Stimulated activated CD4-positive, alpha-beta T cell treated with anti-CD3 and anti-CD28 coated beads, Interleukin-2, amount 100 ng/mL, for 24 hours (primary cell): ENCODE data around the gene RFX8.
"Not testable (repeated sequence)": the region's sequence is repeated elsewhere in the genome, so short reads cannot be mapped to it uniquely, and the experiment has no call there.

Source experiments
- DNase-seq, 2 donors: peaks; one replicate each; pipeline ENCODE4 v3.0.0-alpha.2; 2020

The RFX8 gene

GRCh38 chr2:101372792-101373191, 102.1 kb downstream of the RFX8 start:
- no peak for DNase-seq

GRCh38 chr2:101371636-101372035, 103.3 kb downstream of the RFX8 start:
- no peak for DNase-seq

- no peak for DNase-seq
Observed at GRCh38 chr2:101369100-101369499, 105.8 kb downstream of the RFX8 start.

- DNase-seq = no peak
Observed at GRCh38 chr2:101368376-101368775, 106.5 kb downstream of the RFX8 start.

GRCh38 chr2:101367508-101367907, 107.4 kb downstream of the RFX8 start:
- DNase-seq = no peak

- no peak for DNase-seq
Observed at GRCh38 chr2:101364878-101365277, 110.0 kb downstream of the RFX8 start.

- no peak for DNase-seq
Observed at GRCh38 chr2:101362777-101363176, 112.1 kb downstream of the RFX8 start.

- DNase-seq = no peak
Observed at GRCh38 chr2:101362316-101362715, 112.6 kb downstream of the RFX8 start.

- DNase-seq = no peak
Observed at GRCh38 chr2:101361522-101361921, 113.4 kb downstream of the RFX8 start.

- no peak for DNase-seq
Observed at GRCh38 chr2:101361121-101361520, 113.8 kb downstream of the RFX8 start.

- DNase-seq = no peak
Observed at GRCh38 chr2:101360232-101360631, 114.7 kb downstream of the RFX8 start.

GRCh38 chr2:101359410-101359954, 115.4 kb downstream of the RFX8 start:
- no peak for DNase-seq

GRCh38 chr2:101357376-101357775, 117.5 kb downstream of the RFX8 start:
- DNase-seq = no peak

GRCh38 chr2:101356521-101356920, 118.4 kb downstream of the RFX8 start:
- DNase-seq = no peak

- DNase-seq = no peak
Observed at GRCh38 chr2:101356055-101356454, 118.9 kb downstream of the RFX8 start.

- DNase-seq = no peak
Observed at GRCh38 chr2:101355401-101356054, 119.4 kb downstream of the RFX8 start.

- DNase-seq = no peak
Observed at GRCh38 chr2:101354420-101355311, 120.2 kb downstream of the RFX8 start.

GRCh38 chr2:101352631-101353030, 122.3 kb downstream of the RFX8 start:
- DNase-seq = not testable (repeated sequence)

- no peak for DNase-seq
Observed at GRCh38 chr2:101351207-101351606, 123.7 kb downstream of the RFX8 start.

- no peak for DNase-seq
Observed at GRCh38 chr2:101349893-101350662, 124.8 kb downstream of the RFX8 start.

GRCh38 chr2:101348883-101349282, 126.0 kb downstream of the RFX8 start:
- no peak for DNase-seq
